Measurements from ENCODE around the gene SGCD. TPM values are rescaled to one million over a fixed set of nuclear protein-coding genes. Genes with fewer than 3 reads are reported as not detected.

SGCD gene
- total RNA-seq, 1 experiment from 2014 or later, result not detected

- POLR2A ChIA-PET, result no interaction called here
- CTCF ChIA-PET, result no interaction called here
- H3K27me3 ChIP-seq (ENCODE audit: control insufficient read depth, insufficient read depth, low read length), result no peaks in the 10 kb centered on the region
- no peak for DNase-seq (ENCODE audit: low read depth, low spot score)
- TF ChIP-seq REST (IDR thresholded peaks at IDR 0.05; ENCODE audit: insufficient read depth in 1 of 2, low read depth in 2 of 2, low read length in 1 of 2) (no peak), POLR2AphosphoS5 (IDR thresholded peaks at IDR 0.05; ENCODE audit: low read depth, low read length) (no peak), SIN3A (IDR thresholded peaks at IDR 0.05; ENCODE audit: borderline replicate concordance, insufficient read depth, low read depth, low read length) (no peak), TCF7L2 (IDR thresholded peaks at IDR 0.05; ENCODE audit: low read depth, low read length) (no peak), CTCF (IDR thresholded peaks at IDR 0.05) (no peak)
- no TSS peak for BruUV-seq (replicated peaks)
- intact Hi-C loops (cut with micrococcal nuclease; ENCODE audit: unreplicated experiment), result no loop called here
- H3K36me3 ChIP-seq (ENCODE audit: control insufficient read depth, insufficient read depth, low read length), result no peaks in the 10 kb centered on the region
- ATAC-seq, result no peak
- in situ Hi-C loops (cut with HindIII; ENCODE audit: low pct_unique_long_range_greater_than_20kb, low sequenced_read_pairs), result no loop called here
- H3K27ac ChIP-seq (ENCODE audit: low read length), result no peak overlapping the region
- H3K9me3 ChIP-seq (ENCODE audit: control insufficient read depth, insufficient read depth, low read depth, low read length), result no peaks in the 10 kb centered on the region
- no peaks in the 10 kb centered on the region for H3K4me1 ChIP-seq (ENCODE audit: control insufficient read depth, insufficient read depth, low read length)
- H3K4me3 ChIP-seq (ENCODE audit: low read depth in 2 of 2, low read length in 2 of 2), result no peak overlapping the region
Measured at GRCh38 chr5:156677963-156678362, 351.0 kb downstream of the SGCD start.

GRCh38 chr5:156678484-156678883 is 351.5 kb downstream of the SGCD start:
- in situ Hi-C loops (cut with HindIII; ENCODE audit: low pct_unique_long_range_greater_than_20kb, low sequenced_read_pairs), result no loop called here
- ChIA-PET CTCF (no interaction called here), POLR2A (no interaction called here)
- DNase-seq (ENCODE audit: low read depth, low spot score), result no peak
- intact Hi-C loops (cut with micrococcal nuclease; ENCODE audit: unreplicated experiment), result no loop called here
- Histone ChIP-seq H3K27me3 (ENCODE audit: control insufficient read depth, insufficient read depth, low read length) (no peaks in the 10 kb centered on the region), H3K4me3 (ENCODE audit: low read depth in 2 of 2, low read length in 2 of 2) (no peak overlapping the region), H3K27ac (ENCODE audit: low read length) (no peak overlapping the region), H3K4me1 (ENCODE audit: control insufficient read depth, insufficient read depth, low read length) (no peaks in the 10 kb centered on the region), H3K36me3 (ENCODE audit: control insufficient read depth, insufficient read depth, low read length) (no peaks in the 10 kb centered on the region), H3K9me3 (ENCODE audit: control insufficient read depth, insufficient read depth, low read depth, low read length) (no peaks in the 10 kb centered on the region)
- TF ChIP-seq SIN3A (IDR thresholded peaks at IDR 0.05; ENCODE audit: borderline replicate concordance, insufficient read depth, low read depth, low read length) (no peak), TCF7L2 (IDR thresholded peaks at IDR 0.05; ENCODE audit: low read depth, low read length) (no peak), POLR2AphosphoS5 (IDR thresholded peaks at IDR 0.05; ENCODE audit: low read depth, low read length) (no peak), REST (IDR thresholded peaks at IDR 0.05; ENCODE audit: insufficient read depth in 1 of 2, low read depth in 2 of 2, low read length in 1 of 2) (no peak), CTCF (IDR thresholded peaks at IDR 0.05) (no peak)
- no TSS peak for BruUV-seq (replicated peaks)
- ATAC-seq, result no peak

All from Panc1 (cell line).